HTERT RPE-1 (cell line): ENCODE data around the gene ROGDI.

Source experiments
- in situ Hi-C: fragments of 300-500 bp; cut with MboI; formaldehyde crosslinking; loops from 4 replicates; pipeline ENCODE4 v1.14.3; 2020; ENCODE audit warnings: low sequenced_read_pairs

Gene ROGDI

DNA sequence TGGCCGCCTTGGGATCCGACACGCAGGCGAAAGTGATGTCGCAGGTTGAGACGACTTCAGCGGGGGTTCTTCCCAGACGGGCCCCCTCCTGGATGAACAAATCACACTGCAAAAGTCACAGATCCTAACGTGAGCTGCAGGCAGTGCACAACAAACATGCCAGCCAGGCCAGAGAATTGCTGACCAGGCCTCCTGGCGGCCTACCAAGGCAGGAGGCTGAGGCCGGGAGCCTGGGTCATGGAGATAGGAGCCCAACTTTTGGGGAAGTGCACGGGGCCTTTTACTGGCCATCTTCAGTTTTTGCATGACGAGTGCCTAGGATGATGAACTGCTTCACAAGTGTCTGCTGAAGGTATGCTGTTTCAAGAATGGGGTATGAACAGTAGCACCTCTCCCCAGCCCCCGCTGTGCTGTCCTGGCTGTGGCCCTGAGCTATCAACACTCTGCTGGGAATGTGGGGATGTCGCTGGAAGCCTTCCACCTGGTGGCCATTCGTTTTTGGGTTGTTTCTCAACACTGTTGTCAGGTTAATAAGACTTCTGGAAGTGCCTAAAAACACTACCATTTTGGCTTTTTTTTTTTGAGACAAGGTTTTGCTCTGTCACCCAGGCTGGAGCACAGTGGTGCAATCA is 12.2 kb upstream of the ROGDI start:
- in situ Hi-C loops, result no loop called here

DNA sequence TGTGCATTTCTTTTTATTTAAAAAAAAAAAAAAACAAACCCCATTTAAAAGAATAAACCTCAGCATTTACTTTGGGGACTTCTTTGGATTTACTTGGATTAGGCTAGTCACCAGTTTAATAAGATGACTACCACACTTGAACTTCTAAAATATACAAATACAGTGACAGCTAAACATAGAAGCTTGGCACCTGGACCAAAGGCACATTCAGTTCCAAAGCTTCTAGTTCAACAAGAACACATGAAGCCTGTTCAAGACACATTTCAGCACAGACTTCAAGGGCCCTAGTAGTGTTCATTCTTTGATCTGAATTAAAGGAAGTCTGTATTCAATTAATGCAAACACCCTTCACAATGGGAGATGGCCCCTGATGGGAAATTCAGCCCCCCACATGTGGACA is 11.6 kb upstream of the ROGDI start:
- in situ Hi-C loops, result no loop called here

DNA sequence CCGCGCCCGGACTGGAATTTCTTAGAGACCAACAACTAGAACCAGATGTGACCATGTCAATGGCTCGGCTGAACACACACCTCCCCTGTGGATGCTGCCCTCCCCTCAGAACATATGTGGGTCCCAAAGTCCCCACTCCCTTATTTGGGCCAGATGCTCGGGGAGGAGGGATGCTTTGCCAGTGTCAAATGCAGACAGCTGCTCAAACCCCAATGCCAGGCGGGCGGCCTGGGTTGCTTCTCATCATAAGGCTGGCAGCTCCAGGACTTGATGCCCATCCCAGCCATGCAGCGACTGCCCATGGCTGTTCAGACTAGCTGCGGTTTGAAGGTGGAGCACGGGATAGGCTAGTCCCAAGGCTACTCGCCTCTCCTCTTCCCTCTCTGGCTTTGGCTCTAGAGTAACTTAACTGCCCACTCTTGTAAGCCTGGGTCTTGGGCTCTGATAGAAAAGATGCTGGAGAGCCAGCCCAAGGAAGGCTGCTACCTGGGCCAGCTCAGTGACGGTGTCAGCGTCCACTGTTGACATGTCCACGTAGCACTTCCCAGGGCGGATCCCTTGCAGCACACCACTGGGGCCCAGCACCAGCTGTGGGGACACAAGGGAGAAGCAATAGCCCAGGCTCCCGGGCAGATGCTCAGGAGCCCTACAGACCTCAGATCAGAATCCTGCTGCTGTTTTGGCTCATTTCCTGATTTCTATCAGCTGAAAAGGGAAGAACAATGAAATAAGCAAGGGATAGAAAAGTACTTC is 11.0 kb upstream of the ROGDI start:
- in situ Hi-C loops, result no loop called here

DNA sequence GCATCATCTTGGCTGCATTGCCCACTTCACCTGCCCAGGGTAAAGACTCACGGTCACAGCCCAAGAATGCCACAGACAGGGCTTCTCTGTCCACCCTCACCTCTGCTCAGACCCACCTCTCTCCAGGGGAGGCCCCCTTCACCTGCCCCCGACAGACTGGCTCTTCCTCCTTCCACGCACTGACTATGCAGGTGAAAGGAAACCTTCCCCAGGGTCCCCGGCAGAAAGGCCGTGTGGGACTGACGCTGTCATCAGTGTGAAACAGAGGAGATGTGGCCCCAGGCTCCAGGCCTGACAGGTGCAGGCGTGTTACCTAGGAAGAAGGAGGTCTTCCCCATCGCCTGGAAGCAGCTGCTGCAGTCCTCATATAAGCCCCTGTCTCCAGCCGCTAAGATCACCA is 9.3 kb upstream of the ROGDI start:
- in situ Hi-C loops, result no loop called here

- in situ Hi-C loops, result no loop called here
Measured at GRCh38 chr16:4811242-4811641, 8.8 kb upstream of the ROGDI start.

DNA sequence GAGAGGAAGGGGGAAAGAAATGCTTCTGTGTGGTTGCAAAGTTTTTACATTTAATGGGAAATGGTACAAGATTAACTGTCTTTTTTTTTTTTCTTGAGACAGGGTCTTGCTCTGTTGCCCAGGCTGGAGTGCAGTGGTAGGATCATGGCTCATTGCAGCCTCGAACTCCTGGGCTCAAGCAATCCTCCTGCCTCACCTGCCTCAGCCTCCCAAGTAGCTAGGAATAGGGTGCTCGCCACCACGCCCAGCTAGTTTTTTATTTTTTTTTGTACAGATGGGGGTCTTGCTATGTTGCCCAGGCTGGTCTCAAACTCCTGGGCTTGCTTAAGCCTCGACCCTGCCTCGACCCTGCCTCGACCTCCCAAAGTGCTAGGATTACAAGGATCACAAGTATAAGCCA is 3.8 kb upstream of the ROGDI start:
- in situ Hi-C loops, result no loop called here

- in situ Hi-C loops, result no loop called here
Measured at GRCh38 chr16:4805231-4805630, 2.8 kb upstream of the ROGDI start.

GRCh38 chr16:4803898-4804762 is 1.7 kb upstream of the ROGDI start:
- in situ Hi-C loops, result no loop called here

DNA sequence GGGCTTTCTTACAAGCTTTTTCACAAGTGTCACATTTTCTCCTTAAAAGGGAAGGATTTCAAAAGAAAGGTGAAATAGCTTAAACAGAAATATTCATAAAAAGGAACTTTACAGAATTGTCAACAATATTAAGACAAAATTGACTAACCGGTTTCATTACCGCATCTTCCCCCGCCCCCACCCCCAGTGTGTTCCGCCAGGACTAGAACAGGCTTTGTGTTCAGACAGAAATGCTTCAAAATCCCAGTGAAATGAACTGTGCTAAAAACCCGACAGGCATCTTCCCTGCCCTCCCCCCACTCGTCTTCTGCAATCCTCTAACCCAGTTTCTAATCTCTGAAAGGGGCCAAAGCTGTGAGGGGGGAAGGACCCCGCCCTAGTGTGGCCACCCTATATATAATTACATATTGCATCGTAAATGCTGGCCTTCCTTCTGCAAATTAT is 990 bp upstream of the ROGDI start:
- in situ Hi-C loops, result no loop called here

GRCh38 chr16:4802659-4803287 is 340 bp upstream of the ROGDI start:
- in situ Hi-C loops, result no loop called here

DNA sequence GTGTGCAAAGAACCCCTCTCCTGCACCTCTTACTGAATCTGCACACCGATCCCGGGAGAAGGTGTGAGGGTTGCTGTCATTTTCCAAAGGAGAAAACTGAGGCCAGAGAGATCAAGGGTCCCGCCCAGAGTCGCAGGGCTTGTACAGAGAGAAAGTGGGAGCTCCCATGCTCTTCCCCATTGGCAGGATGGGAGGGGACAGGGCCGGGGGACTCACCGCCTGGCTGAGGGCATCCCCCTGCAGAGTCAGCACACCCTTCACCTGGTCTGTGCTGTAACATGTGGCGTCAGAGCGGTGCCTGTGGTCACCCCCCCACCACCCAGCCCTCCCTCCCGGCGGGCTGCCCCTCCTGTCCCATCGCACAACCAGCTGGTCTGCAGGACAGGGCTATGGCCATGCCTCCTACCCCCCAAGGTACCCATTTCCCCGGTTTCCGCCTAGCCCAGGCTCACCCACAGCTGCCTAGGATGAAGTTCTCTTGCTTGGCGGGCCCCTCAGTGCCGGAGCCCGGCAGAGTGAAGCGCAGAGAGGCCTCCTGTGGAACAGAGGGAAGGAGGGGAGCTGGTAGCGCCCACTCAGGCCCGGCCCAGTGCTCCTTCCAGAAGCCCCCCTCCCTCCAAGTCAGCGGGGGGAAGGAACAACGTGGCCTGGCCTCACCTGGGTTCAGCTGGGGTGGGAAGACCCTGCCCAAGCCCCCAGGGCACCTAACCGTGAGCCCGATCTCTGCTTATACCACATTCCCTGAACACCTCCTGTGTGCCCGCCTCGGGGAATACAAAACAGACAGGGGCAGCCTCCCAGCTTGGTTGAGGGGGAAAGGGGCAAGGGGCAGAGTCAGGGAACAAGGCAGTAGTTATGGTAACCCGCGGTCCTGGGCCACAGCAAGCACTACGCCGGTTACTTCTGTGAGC is 1.1 kb downstream of the ROGDI start:
- in situ Hi-C loops, result no loop called here

- in situ Hi-C loops, result no loop called here
Measured at GRCh38 chr16:4800290-4801041, 2.0 kb downstream of the ROGDI start.

DNA sequence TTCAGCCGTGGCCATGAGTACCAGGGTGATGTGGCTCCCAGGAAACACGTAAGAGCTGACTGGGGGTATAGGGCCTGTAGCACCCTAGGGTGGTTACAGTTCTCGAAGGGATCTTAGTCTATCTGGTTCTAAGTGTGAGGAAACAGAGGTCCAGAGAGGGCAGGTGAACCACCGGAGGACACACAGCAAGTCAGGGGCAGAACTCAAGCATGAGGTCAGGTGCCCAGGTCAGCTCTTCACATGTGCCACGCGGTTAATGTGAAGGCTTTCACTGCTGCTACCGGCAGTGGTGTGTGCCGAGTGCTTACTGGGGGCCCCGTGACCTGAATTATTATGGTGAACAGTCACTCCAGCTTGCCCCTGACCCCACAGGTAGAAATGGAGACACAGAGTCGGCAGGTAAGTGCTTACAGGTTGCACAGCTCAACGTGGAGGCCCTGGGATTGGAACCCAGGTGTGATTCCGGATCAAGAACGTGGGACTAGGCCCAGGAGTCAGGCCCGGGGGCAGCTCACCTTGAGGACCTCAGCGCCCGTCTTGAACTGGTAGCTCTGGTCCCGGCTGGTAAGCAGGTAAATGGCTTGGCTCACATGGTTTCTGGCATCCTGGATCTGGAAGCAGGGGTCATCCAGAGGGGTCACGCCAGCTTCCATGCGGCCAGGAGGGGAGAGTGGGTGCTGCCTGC is 3.1 kb downstream of the ROGDI start:
- in situ Hi-C loops, result no loop called here

- in situ Hi-C loops, result no loop called here
Measured at GRCh38 chr16:4798456-4798855, 4.0 kb downstream of the ROGDI start.

DNA sequence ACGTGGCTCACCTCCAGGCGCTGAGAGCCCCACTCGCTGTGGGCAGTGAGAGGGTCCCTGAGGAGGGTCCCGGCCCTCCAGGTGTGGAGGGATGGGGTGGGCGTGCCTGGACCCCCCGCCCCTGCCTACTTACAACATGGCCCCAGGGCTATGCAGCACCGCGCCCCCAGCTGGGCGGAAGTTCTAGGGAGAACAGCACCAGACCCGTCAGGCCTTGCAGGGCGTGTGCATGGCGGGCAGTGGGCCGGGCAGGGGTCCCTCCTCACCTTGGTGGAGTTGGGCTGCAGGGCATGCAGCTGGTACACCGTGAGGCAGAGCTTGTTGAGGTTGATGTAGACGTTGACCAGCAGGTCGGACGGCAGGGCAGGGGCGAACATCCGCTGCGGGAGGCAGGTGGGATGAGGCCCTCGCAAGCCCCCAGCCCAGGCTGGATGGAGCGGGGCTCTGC is 4.6 kb downstream of the ROGDI start:
- in situ Hi-C loops, result no loop called here

DNA sequence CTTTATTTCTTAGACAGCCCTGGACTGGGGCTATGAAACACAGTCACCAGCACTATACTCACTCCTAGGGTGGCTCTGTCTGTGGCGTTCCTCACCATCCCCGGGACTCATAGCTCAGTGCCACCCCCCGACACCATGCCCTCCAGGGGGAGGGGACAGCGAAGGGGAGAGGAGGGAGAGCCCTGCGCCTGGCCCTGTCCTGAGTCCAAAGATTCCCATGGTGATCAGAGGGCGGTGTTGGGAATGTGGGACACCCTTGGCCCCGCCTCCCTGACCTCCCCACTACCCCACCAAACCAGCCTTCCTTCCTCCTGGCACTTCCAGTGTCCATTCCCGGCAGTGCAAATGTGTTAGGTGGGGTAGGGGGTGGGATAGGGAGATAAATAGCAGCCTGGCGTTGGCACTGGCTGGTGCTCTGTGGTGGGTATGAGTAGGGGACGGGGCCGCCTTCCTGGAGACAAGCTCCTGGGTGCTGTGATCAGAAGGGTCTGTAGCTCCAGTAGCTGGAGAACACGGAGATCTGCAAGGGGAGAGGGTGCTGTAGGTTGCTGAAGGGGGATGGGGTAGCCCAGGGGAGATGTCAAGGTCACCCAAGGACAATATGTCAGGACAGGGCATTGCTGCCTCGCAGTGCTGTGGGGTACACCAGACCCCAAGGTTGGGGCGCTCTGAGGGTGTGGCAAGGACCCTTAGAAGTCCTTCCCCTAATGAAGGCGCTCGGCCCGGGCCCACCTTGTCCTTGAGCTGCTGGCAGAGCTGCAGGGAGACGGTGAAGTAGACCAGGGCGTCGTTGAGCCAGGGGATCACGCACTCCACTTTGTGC is 5.2 kb downstream of the ROGDI start:
- in situ Hi-C loops, result no loop called here

DNA sequence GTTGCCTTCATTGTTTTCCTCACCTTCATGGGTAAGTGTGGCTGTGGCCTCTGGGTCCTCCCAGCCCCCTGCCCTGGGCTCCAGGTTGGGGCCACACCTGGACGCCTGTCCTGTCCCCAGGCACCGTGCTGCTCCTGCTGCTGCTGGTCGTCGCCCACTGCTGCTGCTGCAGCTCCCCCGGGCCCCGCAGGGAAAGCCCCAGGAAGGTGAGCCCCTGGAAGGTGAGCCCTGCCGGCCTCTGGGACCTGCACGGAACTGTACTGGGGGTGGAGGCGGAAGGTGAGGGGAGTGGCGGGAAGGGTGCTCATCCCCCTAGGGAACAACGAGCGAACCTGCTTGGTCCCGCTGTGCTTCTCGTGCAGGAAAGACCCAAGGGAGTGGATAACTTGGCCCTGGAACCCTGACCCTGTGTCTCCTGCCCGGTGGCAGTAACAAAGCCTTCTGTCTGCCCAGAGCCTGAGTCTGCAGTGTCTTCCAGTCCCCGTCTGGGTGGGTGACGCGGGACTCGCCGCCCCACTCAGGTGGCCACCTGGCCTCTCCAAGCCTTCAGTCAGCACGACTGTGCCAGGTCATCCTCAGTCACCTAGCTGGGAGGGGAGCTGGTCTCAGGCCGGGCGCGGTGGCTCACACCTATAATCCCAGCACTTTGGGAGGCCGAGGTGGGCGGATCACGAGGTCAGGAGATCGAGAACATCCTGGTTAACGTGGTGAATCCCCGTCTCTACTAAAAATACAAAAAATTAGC is 6.4 kb downstream of the ROGDI start:
- in situ Hi-C loops, result no loop called here
